Chondrocyte (in vitro differentiated cells): ENCODE results near the gene BICDL1. TPM values are rescaled to one million over a fixed set of nuclear protein-coding genes. Genes with fewer than 3 reads are reported as not detected.
"Not testable (repeated sequence)": the region's sequence is repeated elsewhere in the genome, so short reads cannot be mapped to it uniquely, and the experiment has no call there.

Experiments used
- DNase-seq: peaks from one replicate; pipeline ENCODE4 v3.0.0; 2021; ENCODE audit warnings: mixed read lengths, low spot score
- H3K27ac Mint-ChIP-seq: one replicate; pipeline ENCODE4 v1.8.0; 2021; ENCODE audit warnings: mild to moderate bottlenecking, moderate library complexity, mixed read lengths; ENCODE audit not compliant: unreplicated experiment
- H3K27me3 Mint-ChIP-seq: 2 replicates; pipeline ENCODE4 v1.8.0; 2021; ENCODE audit warnings: low read depth, mixed read lengths
- H3K36me3 Mint-ChIP-seq: 2 replicates; pipeline ENCODE4 v1.8.0; 2021; ENCODE audit warnings: low read depth, mixed read lengths
- H3K4me1 Mint-ChIP-seq: 2 replicates; pipeline ENCODE4 v1.8.0; 2021; ENCODE audit warnings: low read depth, mild to moderate bottlenecking, mixed read lengths
- H3K4me3 Mint-ChIP-seq: one replicate; pipeline ENCODE4 v1.8.0; 2021; ENCODE audit warnings: mild to moderate bottlenecking, moderate library complexity, mixed read lengths; ENCODE audit not compliant: unreplicated experiment
- H3K9me3 Mint-ChIP-seq: 2 replicates; pipeline ENCODE4 v1.8.0; 2021; ENCODE audit warnings: low read depth, mixed read lengths
- CTCF ChIP-seq: fragments of 200-600 bp; sonication (generic); IDR thresholded peaks from 2 replicates; pipeline ENCODE4 v1.5.0; 2021; ENCODE audit warnings: antibody characterized with exemption, mild to moderate bottlenecking, moderate library complexity
- total RNA-seq: library from RNA; stranded (reverse); gene quantifications from 3 replicates; pipeline ENCODE4 v1.2.1, GENCODE V29; 2021

Gene BICDL1
- total RNA-seq, 1 donor from 2014 or later, result 0.45 TPM

DNA sequence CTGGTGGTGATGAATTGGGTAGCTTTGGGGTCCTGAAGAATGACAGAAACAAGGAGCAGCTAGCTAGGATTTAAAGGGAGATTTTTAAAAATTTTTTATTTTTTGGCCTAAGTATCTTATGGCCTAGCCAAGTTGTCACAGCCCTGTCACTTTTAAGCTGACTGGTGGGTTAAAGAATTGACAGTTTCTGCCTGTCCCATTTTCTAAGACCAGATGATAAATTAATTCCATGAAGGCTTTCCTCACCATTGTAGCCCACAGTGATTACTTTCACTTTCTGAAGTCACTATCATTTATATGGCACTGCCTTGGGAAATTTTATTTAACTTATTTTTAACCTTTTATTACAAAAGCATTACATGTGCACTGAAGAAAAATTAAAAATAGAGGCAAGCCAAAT is 43.2 kb downstream of the BICDL1 start:
- Mint-ChIP-seq H3K9me3 (no peaks in the 10 kb centered on the region), H3K27me3 (peaks cover 8% of the 10 kb centered on the region), H3K36me3 (no peaks in the 10 kb centered on the region), H3K27ac (no peak overlapping the region), H3K4me1 (no peaks in the 10 kb centered on the region), H3K4me3 (no peak overlapping the region)
- DNase-seq, result no peak
- TF ChIP-seq CTCF, result no peak

GRCh38 chr12:120037851-120038250 is 48.8 kb downstream of the BICDL1 start:
- TF ChIP-seq CTCF, result no peak
- H3K4me3 Mint-ChIP-seq, result no peak overlapping the region
- peaks cover 17% of the 10 kb centered on the region for H3K27me3 Mint-ChIP-seq
- no peaks in the 10 kb centered on the region for H3K4me1 Mint-ChIP-seq
- no peak for DNase-seq
- no peaks in the 10 kb centered on the region for H3K9me3 Mint-ChIP-seq
- H3K27ac Mint-ChIP-seq, result no peak overlapping the region
- H3K36me3 Mint-ChIP-seq, result no peaks in the 10 kb centered on the region

- no peak for DNase-seq
- Mint-ChIP-seq H3K27me3 (peaks cover 20% of the 10 kb centered on the region), H3K36me3 (no peaks in the 10 kb centered on the region), H3K9me3 (peaks cover 3% of the 10 kb centered on the region), H3K4me3 (no peak overlapping the region), H3K4me1 (no peaks in the 10 kb centered on the region), H3K27ac (no peak overlapping the region)
- no peak for TF ChIP-seq CTCF
Measured at GRCh38 chr12:120039711-120040110, 50.7 kb downstream of the BICDL1 start.

GRCh38 chr12:120041386-120042231 is 52.6 kb downstream of the BICDL1 start:
- DNase-seq, result no peak
- Mint-ChIP-seq H3K9me3 (peaks cover 3% of the 10 kb centered on the region), H3K27me3 (peaks cover 15% of the 10 kb centered on the region), H3K4me3 (no peak overlapping the region), H3K4me1 (no peaks in the 10 kb centered on the region), H3K27ac (no peak overlapping the region), H3K36me3 (no peaks in the 10 kb centered on the region)
- no peak for TF ChIP-seq CTCF

GRCh38 chr12:120045367-120045766 is 56.3 kb downstream of the BICDL1 start:
- H3K27me3 Mint-ChIP-seq, result peaks cover 24% of the 10 kb centered on the region
- not testable (repeated sequence) for H3K4me3 Mint-ChIP-seq, H3K4me1 Mint-ChIP-seq, DNase-seq, H3K9me3 Mint-ChIP-seq, H3K27ac Mint-ChIP-seq, H3K36me3 Mint-ChIP-seq

DNA sequence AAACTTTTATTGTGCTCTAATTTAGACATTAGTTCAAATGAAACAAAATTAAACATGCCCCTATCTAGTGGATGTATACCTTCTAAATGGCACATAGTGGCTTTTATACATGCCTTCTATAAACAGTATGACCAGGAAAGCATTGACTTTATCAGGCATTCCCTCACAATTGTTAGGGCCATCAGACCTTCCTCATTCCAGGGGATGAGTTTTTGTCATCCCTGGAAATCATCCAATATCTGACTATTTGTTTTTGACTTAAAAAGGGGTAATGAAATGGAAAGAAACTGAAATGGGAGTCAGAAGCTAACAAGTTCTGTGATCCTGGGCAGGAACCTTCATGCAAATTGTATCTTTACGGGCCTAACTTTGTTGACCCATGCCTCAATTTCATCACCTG is 58.0 kb downstream of the BICDL1 start:
- peaks cover 19% of the 10 kb centered on the region for H3K27me3 Mint-ChIP-seq
- no peaks in the 10 kb centered on the region for H3K36me3 Mint-ChIP-seq
- no peak overlapping the region for H3K4me3 Mint-ChIP-seq
- no peak overlapping the region for H3K27ac Mint-ChIP-seq
- H3K4me1 Mint-ChIP-seq, result no peaks in the 10 kb centered on the region
- no peak for TF ChIP-seq CTCF
- peaks cover 3% of the 10 kb centered on the region for H3K9me3 Mint-ChIP-seq
- DNase-seq, result no peak
